DND-41 (cell line): ENCODE data around the gene YWHAG.
A peak's percentile ranks its signal among the peaks of the same experiment; 100 is the strongest.
"Not testable (repeated sequence)": the region's sequence is repeated elsewhere in the genome, so short reads cannot be mapped to it uniquely, and the experiment has no call there.

ENCODE experiments used
- ATAC-seq: fragments of 200-7000 bp; cut with Tn5 transposase; 3 replicates; pipeline ENCODE4 v1.9.1; 2021; ENCODE audit warnings: low read depth; ENCODE audit not compliant: insufficient read depth
- DNase-seq: peaks from one replicate; pipeline ENCODE4 v3.0.0-alpha.2; 2020
- H2AFZ ChIP-seq: 2 replicates; pipeline ENCODE4 v1.6.0; 2012; ENCODE audit warnings: low read depth, low read length
- H3K27ac ChIP-seq: 2 replicates; pipeline ENCODE4 v1.5.1; 2012; ENCODE audit warnings: low read length, inconsistent platforms
- H3K27me3 ChIP-seq: fragments of 200-600 bp; sonication (generic); 2 replicates; pipeline ENCODE4 v1.6.0; 2012; ENCODE audit warnings: low read length, mild to moderate bottlenecking, inconsistent platforms; ENCODE audit not compliant: insufficient read depth, poor library complexity
- H3K36me3 ChIP-seq: 2 replicates; pipeline ENCODE4 v1.5.1; 2012; ENCODE audit warnings: low read length, inconsistent platforms; ENCODE audit not compliant: insufficient read depth
- H3K4me1 ChIP-seq: 2 replicates; pipeline ENCODE4 v1.5.1; 2012; ENCODE audit warnings: mild to moderate bottlenecking, low read length; ENCODE audit not compliant: insufficient read depth
- H3K4me2 ChIP-seq: 2 replicates; pipeline ENCODE4 v1.6.0; 2012; ENCODE audit warnings: mild to moderate bottlenecking, moderate library complexity, low read length, inconsistent platforms; ENCODE audit not compliant: insufficient read depth
- H3K4me3 ChIP-seq, 2 experiments: fragments of 200-600 bp in 1 of 2; shearing (Covaris generic) in 1 of 2; 2 replicates each; pipeline ENCODE4 v1.5.1; 2012 to 2016; ENCODE audit warnings: inconsistent platforms in 2 of 2, low read length in 2 of 2, mild to moderate bottlenecking in 2 of 2, low read depth in 1 of 2, moderate library complexity in 1 of 2
- H3K79me2 ChIP-seq: 2 replicates; pipeline ENCODE4 v1.6.0; 2012; ENCODE audit warnings: low read length, inconsistent platforms; ENCODE audit not compliant: insufficient read depth
- H3K9ac ChIP-seq: 2 replicates; pipeline ENCODE4 v1.6.0; 2012; ENCODE audit warnings: low read depth, mild to moderate bottlenecking, inconsistent platforms, low read length, moderate library complexity
- H3K9me3 ChIP-seq: 2 replicates; pipeline ENCODE4 v1.5.1; 2012; ENCODE audit warnings: low read length, moderate library complexity, mild to moderate bottlenecking, inconsistent platforms; ENCODE audit not compliant: insufficient read depth, severe bottlenecking
- H4K20me1 ChIP-seq: 2 replicates; pipeline ENCODE4 v1.6.0; 2012; ENCODE audit warnings: low read length; ENCODE audit not compliant: insufficient read depth
- CTCF ChIP-seq: IDR thresholded peaks from 2 replicates; pipeline ENCODE4 v1.5.1; 2012; ENCODE audit warnings: borderline replicate concordance, low read length, moderate library complexity, mild to moderate bottlenecking; ENCODE audit not compliant: poor library complexity, severe bottlenecking; ENCODE audit errors: extremely low read depth
- EZH2 ChIP-seq: IDR thresholded peaks from 3 replicates; pipeline ENCODE4 v1.6.1; 2012; ENCODE audit warnings: borderline replicate concordance, low read depth, mild to moderate bottlenecking, moderate library complexity, low read length, inconsistent platforms; ENCODE audit not compliant: severe bottlenecking

The YWHAG gene

DNA sequence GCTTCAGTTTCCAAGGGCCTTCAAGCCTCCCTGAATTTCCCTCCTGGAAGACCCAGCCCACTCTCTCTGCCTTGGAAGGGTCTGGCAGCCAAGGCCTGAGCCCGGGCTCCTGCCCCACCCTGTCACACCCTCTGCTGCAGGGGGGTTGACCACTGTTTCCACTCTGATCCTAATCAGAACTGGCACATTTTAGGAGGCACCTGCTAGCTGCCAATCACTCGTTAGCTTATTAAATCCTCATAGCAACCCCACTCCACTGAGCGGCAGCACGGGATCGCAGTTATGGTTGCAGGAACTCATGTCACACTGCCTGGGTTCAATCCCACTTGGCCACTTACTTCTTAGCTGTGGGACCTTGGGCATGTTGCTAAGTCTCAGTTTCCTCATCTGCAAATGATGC is 43.4 kb downstream of the YWHAG start:
- H3K4me3 ChIP-seq = no peak overlapping the region
- no peak overlapping the region for H3K9ac ChIP-seq
- no peak overlapping the region for H3K4me2 ChIP-seq
- H4K20me1 ChIP-seq = no peaks in the 10 kb centered on the region
- H3K9me3 ChIP-seq = no peaks in the 10 kb centered on the region
- H3K36me3 ChIP-seq = no peaks in the 10 kb centered on the region; the same call in 1 of the 2 replicates
- H2AFZ ChIP-seq = no peak overlapping the region
- peaks cover 12% of the 10 kb centered on the region for H3K79me2 ChIP-seq
- no peaks in the 10 kb centered on the region for H3K27me3 ChIP-seq
- no peak for ATAC-seq
- H3K27ac ChIP-seq = no peak overlapping the region
- DNase-seq = no peak
- peaks cover 26% of the 10 kb centered on the region for H3K4me1 ChIP-seq
- TF ChIP-seq EZH2 (no peak), CTCF (no peak)

DNA sequence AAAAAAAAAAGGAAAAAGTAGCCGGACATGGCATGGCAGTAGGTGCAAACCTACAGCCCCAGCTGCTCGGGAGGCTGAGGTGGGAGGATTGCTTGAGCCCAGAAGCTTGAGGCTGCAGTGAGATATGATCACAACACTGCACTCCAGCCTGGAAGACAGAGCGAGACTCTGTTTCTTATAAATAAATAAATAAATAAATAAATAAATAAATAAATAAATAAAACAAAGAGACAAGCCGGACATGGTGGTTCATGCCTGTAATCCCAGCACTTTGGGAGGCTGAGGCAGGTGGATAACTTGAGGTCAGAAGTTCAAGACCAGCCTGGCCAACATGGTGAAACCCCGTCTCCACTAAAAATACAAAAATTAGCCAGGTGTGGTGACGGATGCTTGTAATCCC is 44.1 kb downstream of the YWHAG start:
- not testable (repeated sequence) for H3K27me3 ChIP-seq, H3K4me2 ChIP-seq, H3K9ac ChIP-seq, H3K9me3 ChIP-seq, H3K4me3 ChIP-seq, ATAC-seq, H4K20me1 ChIP-seq, H3K36me3 ChIP-seq, DNase-seq, H3K27ac ChIP-seq, H2AFZ ChIP-seq
- Histone ChIP-seq H3K79me2 (peaks cover 12% of the 10 kb centered on the region), H3K4me1 (peaks cover 26% of the 10 kb centered on the region)

- TF ChIP-seq CTCF = peak; percentile 99
- TF ChIP-seq EZH2 = no peak
- Histone ChIP-seq H3K4me2 (peak overlapping the region; percentile 61), H3K36me3 (no peaks in the 10 kb centered on the region; the same call in 1 of the 2 replicates), H3K9me3 (no peaks in the 10 kb centered on the region), H3K4me3 (peak overlapping the region in 1 of 2 experiments; percentile 44; a peak in 2 of 4 replicates), H3K4me1 (peaks cover 23% of the 10 kb centered on the region), H3K79me2 (peaks cover 11% of the 10 kb centered on the region), H3K9ac (peak overlapping the region; percentile 39; the same call in 1 of the 2 replicates), H2AFZ (peak overlapping the region; percentile 85), H4K20me1 (no peaks in the 10 kb centered on the region), H3K27ac (no peak overlapping the region; the same call in 1 of the 2 replicates), H3K27me3 (no peaks in the 10 kb centered on the region)
- peak; percentile 96 for DNase-seq
- ATAC-seq = peak; percentile 62
Observed at GRCh38 chr7:76314042-76314721, 44.6 kb downstream of the YWHAG start.

GRCh38 chr7:76311838-76312237 is 47.0 kb downstream of the YWHAG start:
- not testable (repeated sequence) for DNase-seq, H4K20me1 ChIP-seq, H3K4me1 ChIP-seq, H3K79me2 ChIP-seq, H3K36me3 ChIP-seq, H3K27me3 ChIP-seq, H3K4me3 ChIP-seq, H3K9ac ChIP-seq, ATAC-seq, H3K4me2 ChIP-seq, H3K27ac ChIP-seq, H2AFZ ChIP-seq, H3K9me3 ChIP-seq
